ENCODE results near the gene ZNF280D.

- TF ChIP-seq CTCF (IDR thresholded peaks at IDR 0.05; ENCODE audit: low read depth, low read length) (no peak), EZH2phosphoT487 (IDR thresholded peaks at IDR 0.05; ENCODE audit: low read depth) (no peak)
These were observed 72.4 kb downstream of the ZNF280D start for GRCh38 chr15:56660943-56661342.

Measured in OCI-LY3 (cell line).